GM23338 (cell line): ENCODE measurements around the gene CBFA2T3. TPM values are rescaled to one million over a fixed set of nuclear protein-coding genes. Genes with fewer than 3 reads are reported as not detected.

ENCODE experiments used
- CREB1 ChIP-seq: fragments of 250-450 bp; sonication (Bioruptor Pico); IDR thresholded peaks from 2 replicates; pipeline ENCODE4 v1.5.0; 2020; ENCODE audit warnings: low read depth, mild to moderate bottlenecking, moderate library complexity
- EZH2 ChIP-seq: fragments of 200-600 bp; sonication (generic); IDR thresholded peaks from one replicate; pipeline ENCODE4 v1.8.0; 2017; ENCODE audit warnings: antibody characterized with exemption, mild to moderate bottlenecking, low read depth; ENCODE audit not compliant: unreplicated experiment
- NANOG ChIP-seq: IDR thresholded peaks from 2 replicates; pipeline ENCODE4 v1.6.1; 2016; ENCODE audit warnings: antibody characterized with exemption, borderline replicate concordance
- STAT1 ChIP-seq: IDR thresholded peaks from one replicate; pipeline ENCODE4 v1.6.1; 2016; ENCODE audit warnings: antibody characterized with exemption; ENCODE audit not compliant: unreplicated experiment
- ZNF114 ChIP-seq: fragments of 250-450 bp; sonication (Bioruptor Pico); IDR thresholded peaks from 2 replicates; pipeline ENCODE4 v1.5.0; 2020; ENCODE audit warnings: mild to moderate bottlenecking, moderate library complexity
- polyA plus RNA-seq: library from polyadenylated mRNA; unstranded; fragments of >200 nt; fragmentation: Nextera tagmentation; extraction: Ambion mirVana; gene quantifications from 2 replicates; pipeline ENCODE4 v1.2.1, GENCODE V29; 2016
- total RNA-seq: library from RNA; depleted of rRNA; stranded (reverse); fragments of >200 nt; shearing (Covaris generic); gene quantifications from 2 replicates; pipeline ENCODE4 v1.2.3, GENCODE V29; 2014
- TF ChIP-seq, protein P1 (sequence below): fragments of 250-450 bp; sonication (Bioruptor Pico); IDR thresholded peaks from 2 replicates; pipeline ENCODE4 v1.5.0; 2020; ENCODE audit warnings: mild to moderate bottlenecking, moderate library complexity
- TF ChIP-seq, protein P2 (sequence below): IDR thresholded peaks from one replicate; pipeline ENCODE4 v1.6.1; 2018; ENCODE audit warnings: antibody characterized with exemption; ENCODE audit not compliant: unreplicated experiment

The CBFA2T3 gene
- total and polyA plus RNA-seq, 2 experiments from 2014 or later, result 0.87 to 1.5 TPM

GRCh38 chr16:89023151-89023551 lies 46.1 kb upstream of the CBFA2T3 start (continued):
- TF ChIP-seq, protein P1, sequence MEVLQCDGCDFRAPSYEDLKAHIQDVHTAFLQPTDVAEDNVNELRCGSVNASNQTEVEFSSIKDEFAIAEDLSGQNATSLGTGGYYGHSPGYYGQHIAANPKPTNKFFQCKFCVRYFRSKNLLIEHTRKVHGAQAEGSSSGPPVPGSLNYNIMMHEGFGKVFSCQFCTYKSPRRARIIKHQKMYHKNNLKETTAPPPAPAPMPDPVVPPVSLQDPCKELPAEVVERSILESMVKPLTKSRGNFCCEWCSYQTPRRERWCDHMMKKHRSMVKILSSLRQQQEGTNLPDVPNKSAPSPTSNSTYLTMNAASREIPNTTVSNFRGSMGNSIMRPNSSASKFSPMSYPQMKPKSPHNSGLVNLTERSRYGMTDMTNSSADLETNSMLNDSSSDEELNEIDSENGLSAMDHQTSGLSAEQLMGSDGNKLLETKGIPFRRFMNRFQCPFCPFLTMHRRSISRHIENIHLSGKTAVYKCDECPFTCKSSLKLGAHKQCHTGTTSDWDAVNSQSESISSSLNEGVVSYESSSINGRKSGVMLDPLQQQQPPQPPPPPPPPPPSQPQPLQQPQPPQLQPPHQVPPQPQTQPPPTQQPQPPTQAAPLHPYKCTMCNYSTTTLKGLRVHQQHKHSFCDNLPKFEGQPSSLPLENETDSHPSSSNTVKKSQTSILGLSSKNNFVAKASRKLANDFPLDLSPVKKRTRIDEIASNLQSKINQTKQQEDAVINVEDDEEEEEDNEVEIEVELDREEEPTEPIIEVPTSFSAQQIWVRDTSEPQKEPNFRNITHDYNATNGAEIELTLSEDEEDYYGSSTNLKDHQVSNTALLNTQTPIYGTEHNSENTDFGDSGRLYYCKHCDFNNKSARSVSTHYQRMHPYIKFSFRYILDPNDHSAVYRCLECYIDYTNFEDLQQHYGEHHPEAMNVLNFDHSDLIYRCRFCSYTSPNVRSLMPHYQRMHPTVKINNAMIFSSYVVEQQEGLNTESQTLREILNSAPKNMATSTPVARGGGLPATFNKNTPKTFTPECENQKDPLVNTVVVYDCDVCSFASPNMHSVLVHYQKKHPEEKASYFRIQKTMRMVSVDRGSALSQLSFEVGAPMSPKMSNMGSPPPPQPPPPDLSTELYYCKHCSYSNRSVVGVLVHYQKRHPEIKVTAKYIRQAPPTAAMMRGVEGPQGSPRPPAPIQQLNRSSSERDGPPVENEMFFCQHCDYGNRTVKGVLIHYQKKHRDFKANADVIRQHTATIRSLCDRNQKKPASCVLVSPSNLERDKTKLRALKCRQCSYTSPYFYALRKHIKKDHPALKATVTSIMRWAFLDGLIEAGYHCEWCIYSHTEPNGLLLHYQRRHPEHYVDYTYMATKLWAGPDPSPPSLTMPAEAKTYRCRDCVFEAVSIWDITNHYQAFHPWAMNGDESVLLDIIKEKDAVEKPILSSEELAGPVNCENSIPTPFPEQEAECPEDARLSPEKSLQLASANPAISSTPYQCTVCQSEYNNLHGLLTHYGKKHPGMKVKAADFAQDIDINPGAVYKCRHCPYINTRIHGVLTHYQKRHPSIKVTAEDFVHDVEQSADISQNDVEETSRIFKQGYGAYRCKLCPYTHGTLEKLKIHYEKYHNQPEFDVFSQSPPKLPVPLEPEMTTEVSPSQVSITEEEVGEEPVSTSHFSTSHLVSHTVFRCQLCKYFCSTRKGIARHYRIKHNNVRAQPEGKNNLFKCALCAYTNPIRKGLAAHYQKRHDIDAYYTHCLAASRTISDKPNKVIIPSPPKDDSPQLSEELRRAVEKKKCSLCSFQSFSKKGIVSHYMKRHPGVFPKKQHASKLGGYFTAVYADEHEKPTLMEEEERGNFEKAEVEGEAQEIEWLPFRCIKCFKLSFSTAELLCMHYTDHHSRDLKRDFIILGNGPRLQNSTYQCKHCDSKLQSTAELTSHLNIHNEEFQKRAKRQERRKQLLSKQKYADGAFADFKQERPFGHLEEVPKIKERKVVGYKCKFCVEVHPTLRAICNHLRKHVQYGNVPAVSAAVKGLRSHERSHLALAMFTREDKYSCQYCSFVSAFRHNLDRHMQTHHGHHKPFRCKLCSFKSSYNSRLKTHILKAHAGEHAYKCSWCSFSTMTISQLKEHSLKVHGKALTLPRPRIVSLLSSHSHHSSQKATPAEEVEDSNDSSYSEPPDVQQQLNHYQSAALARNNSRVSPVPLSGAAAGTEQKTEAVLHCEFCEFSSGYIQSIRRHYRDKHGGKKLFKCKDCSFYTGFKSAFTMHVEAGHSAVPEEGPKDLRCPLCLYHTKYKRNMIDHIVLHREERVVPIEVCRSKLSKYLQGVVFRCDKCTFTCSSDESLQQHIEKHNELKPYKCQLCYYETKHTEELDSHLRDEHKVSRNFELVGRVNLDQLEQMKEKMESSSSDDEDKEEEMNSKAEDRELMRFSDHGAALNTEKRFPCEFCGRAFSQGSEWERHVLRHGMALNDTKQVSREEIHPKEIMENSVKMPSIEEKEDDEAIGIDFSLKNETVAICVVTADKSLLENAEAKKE (CRISPR knock-in tag), result no peak
- TF ChIP-seq NANOG (no peak), EZH2 (no peak), ZNF114 (CRISPR knock-in tag) (no peak), STAT1 (no peak), CREB1 (no peak)
- TF ChIP-seq, protein P2, sequence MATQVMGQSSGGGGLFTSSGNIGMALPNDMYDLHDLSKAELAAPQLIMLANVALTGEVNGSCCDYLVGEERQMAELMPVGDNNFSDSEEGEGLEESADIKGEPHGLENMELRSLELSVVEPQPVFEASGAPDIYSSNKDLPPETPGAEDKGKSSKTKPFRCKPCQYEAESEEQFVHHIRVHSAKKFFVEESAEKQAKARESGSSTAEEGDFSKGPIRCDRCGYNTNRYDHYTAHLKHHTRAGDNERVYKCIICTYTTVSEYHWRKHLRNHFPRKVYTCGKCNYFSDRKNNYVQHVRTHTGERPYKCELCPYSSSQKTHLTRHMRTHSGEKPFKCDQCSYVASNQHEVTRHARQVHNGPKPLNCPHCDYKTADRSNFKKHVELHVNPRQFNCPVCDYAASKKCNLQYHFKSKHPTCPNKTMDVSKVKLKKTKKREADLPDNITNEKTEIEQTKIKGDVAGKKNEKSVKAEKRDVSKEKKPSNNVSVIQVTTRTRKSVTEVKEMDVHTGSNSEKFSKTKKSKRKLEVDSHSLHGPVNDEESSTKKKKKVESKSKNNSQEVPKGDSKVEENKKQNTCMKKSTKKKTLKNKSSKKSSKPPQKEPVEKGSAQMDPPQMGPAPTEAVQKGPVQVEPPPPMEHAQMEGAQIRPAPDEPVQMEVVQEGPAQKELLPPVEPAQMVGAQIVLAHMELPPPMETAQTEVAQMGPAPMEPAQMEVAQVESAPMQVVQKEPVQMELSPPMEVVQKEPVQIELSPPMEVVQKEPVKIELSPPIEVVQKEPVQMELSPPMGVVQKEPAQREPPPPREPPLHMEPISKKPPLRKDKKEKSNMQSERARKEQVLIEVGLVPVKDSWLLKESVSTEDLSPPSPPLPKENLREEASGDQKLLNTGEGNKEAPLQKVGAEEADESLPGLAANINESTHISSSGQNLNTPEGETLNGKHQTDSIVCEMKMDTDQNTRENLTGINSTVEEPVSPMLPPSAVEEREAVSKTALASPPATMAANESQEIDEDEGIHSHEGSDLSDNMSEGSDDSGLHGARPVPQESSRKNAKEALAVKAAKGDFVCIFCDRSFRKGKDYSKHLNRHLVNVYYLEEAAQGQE, result no peak
